Endothelial cell of umbilical vein (primary cell): ENCODE measurements around the gene FAM227B. TPM values are rescaled to one million over a fixed set of nuclear protein-coding genes. Genes with fewer than 3 reads are reported as not detected.

Experiments
- BruUV-seq: library from RNA; stranded (reverse); fragments of 400-500 nt; replicated peaks from 2 replicates; lab custom pipeline; 2021; lab: Mats Ljungman, UMichigan
- CTCF ChIA-PET: fragments of 300-600, 350-600 bp; sonication (Branson Sonifier 250); formaldehyde crosslinking; loops from one replicate; lab custom pipeline; 2021; ENCODE audit warnings: antibody characterized with exemption, inconsistent platforms; lab: Charles Lee
- POLR2A ChIA-PET: fragments of 300-600, 350-600 bp; sonication (Branson Sonifier 250); formaldehyde crosslinking; loops from one replicate; lab custom pipeline; 2021; ENCODE audit warnings: antibody characterized with exemption, inconsistent platforms; lab: Charles Lee
- DNase-seq: peaks from one replicate; pipeline ENCODE4 v3.0.0-alpha.2; 2011; ENCODE audit warnings: low read depth, low spot score
- FAIRE-seq: peaks from 2 replicates; lab custom pipeline; 2011; peaks lifted over from hg19 to GRCh38; lab: Jason Lieb, UNC
- H2AFZ ChIP-seq: 2 replicates; pipeline ENCODE4 v1.6.0; 2012; ENCODE audit warnings: low read depth, low read length, control low read depth, inconsistent platforms
- H3K27ac ChIP-seq: 2 replicates; pipeline ENCODE4 v1.5.1; 2011; ENCODE audit warnings: low read depth, mild to moderate bottlenecking, control low read depth, low read length, moderate library complexity; ENCODE audit not compliant: insufficient read depth
- H3K27me3 ChIP-seq, 2 experiments: 2 replicates each; pipeline versions ENCODE4 v1.6.0 to v1.6.1; 2011; ENCODE audit warnings: low read length in 2 of 2, mixed read lengths in 1 of 2; ENCODE audit not compliant: control insufficient read depth in 2 of 2, insufficient read depth in 2 of 2
- H3K36me3 ChIP-seq, 2 experiments: 2 replicates in 1 of 2; 3 replicates in 1 of 2; pipeline ENCODE4 v1.5.1; 2011; ENCODE audit warnings: low read length in 2 of 2, mild to moderate bottlenecking in 1 of 2, moderate library complexity in 1 of 2; ENCODE audit not compliant: control insufficient read depth in 2 of 2, insufficient read depth in 2 of 2; ENCODE audit errors: extremely low read depth in 1 of 2
- H3K4me1 ChIP-seq: 3 replicates; pipeline ENCODE4 v1.5.1; 2011; ENCODE audit warnings: mild to moderate bottlenecking, low read length; ENCODE audit not compliant: control insufficient read depth, insufficient read depth; ENCODE audit errors: extremely low read depth
- H3K4me2 ChIP-seq: 2 replicates; pipeline ENCODE4 v1.6.1; 2011; ENCODE audit warnings: low read length, control low read depth, mixed read lengths; ENCODE audit not compliant: insufficient read depth
- H3K4me3 ChIP-seq, 3 experiments: fragments of 200-600 bp in 1 of 3; sonication (generic), shearing (Covaris generic) in 1 of 3; replicated peaks in 1 of 3; 2 replicates each; pipeline ENCODE4 v1.5.1; 2011 to 2016; ENCODE audit warnings: control low read depth in 3 of 3, low read length in 3 of 3, mild to moderate bottlenecking in 2 of 3, inconsistent platforms in 1 of 3, low read depth in 1 of 3, moderate library complexity in 1 of 3; ENCODE audit not compliant: insufficient read depth in 1 of 3
- H3K79me2 ChIP-seq: 2 replicates; pipeline ENCODE4 v1.6.0; 2012; ENCODE audit warnings: low read length, inconsistent platforms; ENCODE audit not compliant: control insufficient read depth, insufficient read depth
- H3K9ac ChIP-seq: replicated peaks from 2 replicates; pipeline ENCODE3; 2011; ENCODE audit warnings: low read length, control low read depth; ENCODE audit not compliant: insufficient read depth; ENCODE audit errors: extremely low read depth
- H3K9me1 ChIP-seq: replicated peaks from 3 replicates; pipeline ENCODE4 v1.6.0; 2011; ENCODE audit warnings: mild to moderate bottlenecking, low read length; ENCODE audit not compliant: control insufficient read depth, insufficient read depth; ENCODE audit errors: extremely low read depth
- H3K9me3 ChIP-seq: replicated peaks from 2 replicates; pipeline ENCODE4 v1.5.1; 2012; ENCODE audit warnings: low read length, inconsistent platforms; ENCODE audit not compliant: control insufficient read depth, insufficient read depth
- H4K20me1 ChIP-seq: replicated peaks from 2 replicates; pipeline ENCODE3; 2011; ENCODE audit warnings: mild to moderate bottlenecking, low read length; ENCODE audit not compliant: control insufficient read depth, insufficient read depth; ENCODE audit errors: extremely low read depth
- EZH2 ChIP-seq: IDR thresholded peaks from 2 replicates; pipeline ENCODE4 v1.6.1; 2012; ENCODE audit warnings: borderline replicate concordance, low read depth, mild to moderate bottlenecking, moderate library complexity, low read length, inconsistent platforms; ENCODE audit not compliant: severe bottlenecking
- FOS ChIP-seq: IDR thresholded peaks from 2 replicates; pipeline ENCODE4 v1.6.1; 2011; ENCODE audit warnings: mild to moderate bottlenecking, low read length, moderate library complexity, borderline replicate concordance; ENCODE audit not compliant: insufficient read depth
- GATA2 ChIP-seq: IDR thresholded peaks from 2 replicates; pipeline ENCODE4 v1.7.0; 2011; ENCODE audit warnings: low read depth, mild to moderate bottlenecking, moderate library complexity, mixed read lengths, low read length; ENCODE audit not compliant: insufficient read length, insufficient read depth
- JUN ChIP-seq: IDR thresholded peaks from 2 replicates; pipeline ENCODE4 v1.6.1; 2011; ENCODE audit warnings: borderline replicate concordance, low read depth; ENCODE audit not compliant: insufficient read length, insufficient read depth
- MYC ChIP-seq: IDR thresholded peaks from one replicate; pipeline ENCODE4 v1.6.1; 2011; ENCODE audit warnings: mild to moderate bottlenecking, low read depth, low read length
- POLR2A ChIP-seq: IDR thresholded peaks from 2 replicates; pipeline ENCODE4 v1.6.1; 2012; ENCODE audit warnings: low read depth, mild to moderate bottlenecking, control low read depth, low read length
- POLR2AphosphoS5 ChIP-seq: IDR thresholded peaks from 2 replicates; pipeline ENCODE4 v1.6.1; 2012; ENCODE audit warnings: low read depth, mild to moderate bottlenecking, control low read depth, low read length, moderate library complexity; ENCODE audit not compliant: insufficient read depth
- dilution Hi-C: fragments of 300-500 bp; cut with MboI; formaldehyde crosslinking; loops from one replicate; pipeline ENCODE4 v1.15.0; 2019; ENCODE audit warnings: low sequenced_read_pairs; ENCODE audit not compliant: extremely low pct_ligation_motif_present
- intact Hi-C: fragments of 100-400 bp; cut with micrococcal nuclease; formaldehyde crosslinking; loops from one replicate; pipeline ENCODE4 v1.10.0; 2022
- polyA plus RNA-seq, 4 experiments: library from polyadenylated mRNA; depleted of rRNA in 3 of 4; stranded (reverse) in 3 of 4; unstranded in 1 of 4; fragments of >200 nt; gene quantifications; 2 replicates each; pipeline versions ENCODE4 v1.2.1 to v1.2.3, GENCODE V29; 2011 to 2012; ENCODE audit warnings: missing spikeins in 1 of 4
- total RNA-seq: library from RNA; stranded (reverse); gene quantifications from 2 replicates; pipeline ENCODE4 v1.2.3, GENCODE V29; 2021
- TF ChIP-seq, protein P1 (sequence below), 2 donors: IDR thresholded peaks; 1 replicate in 1 of 2; 2 replicates in 1 of 2; pipeline ENCODE4 v1.5.1; 2011; ENCODE audit warnings: low read length in 2 of 2, mild to moderate bottlenecking in 2 of 2, moderate library complexity in 2 of 2, control low read depth in 1 of 2, inconsistent platforms in 1 of 2, low read depth in 1 of 2; ENCODE audit not compliant: insufficient read depth in 1 of 2; ENCODE audit errors: extremely low read depth in 1 of 2
- TF ChIP-seq, protein P2 (sequence below): IDR thresholded peaks from 2 replicates; pipeline ENCODE4 v1.6.1; 2011; ENCODE audit not compliant: insufficient read depth, insufficient read length

FAM227B gene
- total and polyA plus RNA-seq, 2 donors (not counting 3 experiments of a cell fraction or from before 2014, with no cell fraction given), result 1.5 to 1.8 TPM

GRCh38 chr15:49646891-49647290 lies 26.3 kb upstream of the FAM227B start:
- no peaks in the 10 kb centered on the region for H3K36me3 ChIP-seq
- dilution Hi-C loops, result no loop called here

GRCh38 chr15:49645941-49646340 lies 25.3 kb upstream of the FAM227B start:
- TF ChIP-seq MYC (no peak), POLR2AphosphoS5 (no peak), FOS (no peak), EZH2 (no peak), JUN (no peak), POLR2A (no peak), GATA2 (no peak)
- TF ChIP-seq, protein P1, sequence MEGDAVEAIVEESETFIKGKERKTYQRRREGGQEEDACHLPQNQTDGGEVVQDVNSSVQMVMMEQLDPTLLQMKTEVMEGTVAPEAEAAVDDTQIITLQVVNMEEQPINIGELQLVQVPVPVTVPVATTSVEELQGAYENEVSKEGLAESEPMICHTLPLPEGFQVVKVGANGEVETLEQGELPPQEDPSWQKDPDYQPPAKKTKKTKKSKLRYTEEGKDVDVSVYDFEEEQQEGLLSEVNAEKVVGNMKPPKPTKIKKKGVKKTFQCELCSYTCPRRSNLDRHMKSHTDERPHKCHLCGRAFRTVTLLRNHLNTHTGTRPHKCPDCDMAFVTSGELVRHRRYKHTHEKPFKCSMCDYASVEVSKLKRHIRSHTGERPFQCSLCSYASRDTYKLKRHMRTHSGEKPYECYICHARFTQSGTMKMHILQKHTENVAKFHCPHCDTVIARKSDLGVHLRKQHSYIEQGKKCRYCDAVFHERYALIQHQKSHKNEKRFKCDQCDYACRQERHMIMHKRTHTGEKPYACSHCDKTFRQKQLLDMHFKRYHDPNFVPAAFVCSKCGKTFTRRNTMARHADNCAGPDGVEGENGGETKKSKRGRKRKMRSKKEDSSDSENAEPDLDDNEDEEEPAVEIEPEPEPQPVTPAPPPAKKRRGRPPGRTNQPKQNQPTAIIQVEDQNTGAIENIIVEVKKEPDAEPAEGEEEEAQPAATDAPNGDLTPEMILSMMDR (IDR thresholded peaks at IDR 0.05; ENCODE audit: extremely low read depth in 1 of 2, insufficient read depth in 1 of 2, low read depth in 1 of 2, low read length in 2 of 2), result no peak
- TF ChIP-seq, protein P2, sequence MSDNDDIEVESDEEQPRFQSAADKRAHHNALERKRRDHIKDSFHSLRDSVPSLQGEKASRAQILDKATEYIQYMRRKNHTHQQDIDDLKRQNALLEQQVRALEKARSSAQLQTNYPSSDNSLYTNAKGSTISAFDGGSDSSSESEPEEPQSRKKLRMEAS, result no peak
- Histone ChIP-seq H3K4me2 (no peak overlapping the region), H3K79me2 (no peaks in the 10 kb centered on the region), H3K9me1 (no peaks in the 10 kb centered on the region), H3K9me3 (no peaks in the 10 kb centered on the region), H3K4me3 (no peak overlapping the region), H4K20me1 (peaks cover 2% of the 10 kb centered on the region), H3K4me1 (no peaks in the 10 kb centered on the region), H3K9ac (no peak overlapping the region), H3K27me3 (no peaks in the 10 kb centered on the region), H3K27ac (no peak overlapping the region), H2AFZ (no peak overlapping the region), H3K36me3 (no peaks in the 10 kb centered on the region)
- CTCF ChIA-PET, result no interaction called here
- dilution Hi-C loops (no loop called here), intact Hi-C loops (no loop called here)
- no TSS peak for BruUV-seq
- POLR2A ChIA-PET, result no interaction called here
- FAIRE-seq (no peak), DNase-seq (peak; percentile 24)

More at GRCh38 chr15:49646891-49647290, 26.3 kb upstream of the FAM227B start:
- DNase-seq (no peak), FAIRE-seq (no peak)
- intact Hi-C loops, result no loop called here
- Histone ChIP-seq H2AFZ (no peak overlapping the region), H3K27ac (no peak overlapping the region), H3K9ac (no peak overlapping the region), H3K79me2 (no peaks in the 10 kb centered on the region), H3K4me2 (no peak overlapping the region), H3K9me3 (no peaks in the 10 kb centered on the region), H3K27me3 (no peaks in the 10 kb centered on the region), H3K4me1 (no peaks in the 10 kb centered on the region), H3K4me3 (no peak overlapping the region), H3K9me1 (no peaks in the 10 kb centered on the region), H4K20me1 (no peaks in the 10 kb centered on the region)
- TF ChIP-seq MYC, result no peak
- TF ChIP-seq FOS, result no peak
- no peak for TF ChIP-seq POLR2AphosphoS5
- TF ChIP-seq, protein P2, result no peak
- no peak for TF ChIP-seq EZH2
- TF ChIP-seq, protein P1 (IDR thresholded peaks at IDR 0.05; ENCODE audit: extremely low read depth in 1 of 2, insufficient read depth in 1 of 2, low read depth in 1 of 2, low read length in 2 of 2), result no peak
- BruUV-seq, result no TSS peak
- CTCF ChIA-PET, result no interaction called here
- POLR2A ChIA-PET, result no interaction called here
